ENCODE data around the gene IKZF2. TPM values are rescaled to one million over a fixed set of nuclear protein-coding genes. Genes with fewer than 3 reads are reported as not detected.

The IKZF2 gene
- total RNA-seq, 2 donors from 2014 or later, result 6.0 to 6.5 TPM

DNA sequence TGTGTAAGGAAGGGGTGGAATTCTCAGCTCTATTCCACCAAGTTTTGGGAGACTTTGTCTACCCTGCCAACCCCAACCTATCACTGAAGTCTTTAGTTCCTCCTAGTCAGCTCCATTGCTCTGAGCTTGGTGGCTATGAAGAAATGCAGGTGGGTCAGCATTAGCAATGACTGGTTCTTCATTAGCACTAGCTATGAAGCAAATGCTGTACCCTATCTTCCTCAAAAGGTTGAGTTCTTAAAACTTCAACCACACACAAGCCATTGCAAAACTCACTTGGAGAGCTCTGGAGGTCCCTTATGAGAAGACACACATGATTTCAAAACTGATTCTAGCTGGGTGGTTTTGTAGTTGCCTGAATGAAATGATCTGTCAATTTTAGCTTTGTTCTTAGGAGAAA, 193.8 kb downstream of the IKZF2 start:
- Histone ChIP-seq H3K36me3 (no peaks in the 10 kb centered on the region), H3K4me3 (no peak overlapping the region), H3K4me1 (peaks cover 0 to 22% of the 10 kb centered on the region in 2 donors), H3K9me3 (no peaks in the 10 kb centered on the region), H3K27ac (peak overlapping the region in 1 of 2 donors; percentile 22), H3K27me3 (no peaks in the 10 kb centered on the region)
- no peak for DNase-seq (ENCODE audit: low spot score)
- TF ChIP-seq, protein P1, sequence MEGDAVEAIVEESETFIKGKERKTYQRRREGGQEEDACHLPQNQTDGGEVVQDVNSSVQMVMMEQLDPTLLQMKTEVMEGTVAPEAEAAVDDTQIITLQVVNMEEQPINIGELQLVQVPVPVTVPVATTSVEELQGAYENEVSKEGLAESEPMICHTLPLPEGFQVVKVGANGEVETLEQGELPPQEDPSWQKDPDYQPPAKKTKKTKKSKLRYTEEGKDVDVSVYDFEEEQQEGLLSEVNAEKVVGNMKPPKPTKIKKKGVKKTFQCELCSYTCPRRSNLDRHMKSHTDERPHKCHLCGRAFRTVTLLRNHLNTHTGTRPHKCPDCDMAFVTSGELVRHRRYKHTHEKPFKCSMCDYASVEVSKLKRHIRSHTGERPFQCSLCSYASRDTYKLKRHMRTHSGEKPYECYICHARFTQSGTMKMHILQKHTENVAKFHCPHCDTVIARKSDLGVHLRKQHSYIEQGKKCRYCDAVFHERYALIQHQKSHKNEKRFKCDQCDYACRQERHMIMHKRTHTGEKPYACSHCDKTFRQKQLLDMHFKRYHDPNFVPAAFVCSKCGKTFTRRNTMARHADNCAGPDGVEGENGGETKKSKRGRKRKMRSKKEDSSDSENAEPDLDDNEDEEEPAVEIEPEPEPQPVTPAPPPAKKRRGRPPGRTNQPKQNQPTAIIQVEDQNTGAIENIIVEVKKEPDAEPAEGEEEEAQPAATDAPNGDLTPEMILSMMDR (IDR thresholded peaks at IDR 0.05), result no peak

DNA sequence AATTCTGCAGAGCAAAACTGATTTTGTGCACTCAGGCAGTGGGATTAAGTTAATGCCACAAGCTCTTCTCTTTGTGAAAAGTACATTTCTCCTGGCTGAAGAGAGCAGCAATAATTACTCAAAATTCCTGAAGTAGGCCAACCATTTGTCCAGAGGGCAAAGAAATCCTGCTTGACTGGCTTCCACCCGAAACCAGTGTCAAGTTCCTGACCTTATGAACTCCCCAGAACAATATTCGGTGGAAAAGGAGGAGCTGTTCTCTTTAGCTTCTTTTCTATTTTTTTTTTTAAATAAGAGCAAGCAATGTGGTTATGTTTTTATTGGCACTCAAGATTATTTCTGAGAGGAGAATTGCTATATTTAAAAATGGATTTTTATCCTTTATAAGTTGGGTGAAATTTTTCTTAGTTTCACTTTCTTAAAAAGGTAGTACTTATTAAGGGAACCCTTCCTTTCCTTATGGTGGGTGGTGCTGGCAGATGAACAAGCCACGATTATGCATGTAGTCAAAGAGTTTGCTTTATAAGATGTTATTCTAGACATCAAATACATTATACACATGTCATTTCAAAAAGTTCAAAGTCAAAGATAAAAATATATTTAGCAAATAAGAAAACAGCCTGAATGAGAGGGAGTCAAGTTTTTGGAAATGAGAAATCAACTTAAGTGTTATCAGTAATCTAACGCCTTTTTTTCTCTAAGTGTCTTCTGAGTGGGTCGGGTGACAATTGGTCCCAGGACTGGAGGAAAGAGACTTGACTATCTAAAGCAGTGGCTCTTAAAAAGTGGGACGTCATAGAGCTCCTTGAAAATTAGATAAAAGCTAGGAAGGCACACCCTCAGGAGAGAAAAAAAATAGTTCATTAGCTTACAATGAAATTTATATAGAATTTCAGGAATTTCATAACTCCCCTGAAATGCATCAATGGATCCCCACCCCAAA, 194.5 kb downstream of the IKZF2 start:
- H3K4me1 ChIP-seq, result peaks cover 0 to 22% of the 10 kb centered on the region in 2 donors
- no peaks in the 10 kb centered on the region for H3K9me3 ChIP-seq
- no peak for DNase-seq (ENCODE audit: low spot score)
- TF ChIP-seq, protein P1 (IDR thresholded peaks at IDR 0.05), result no peak
- H3K27ac ChIP-seq, result peak overlapping the region in 1 of 2 donors; percentile 22
- H3K4me3 ChIP-seq, result no peak overlapping the region
- no peaks in the 10 kb centered on the region for H3K27me3 ChIP-seq
- H3K36me3 ChIP-seq, result no peaks in the 10 kb centered on the region

DNA sequence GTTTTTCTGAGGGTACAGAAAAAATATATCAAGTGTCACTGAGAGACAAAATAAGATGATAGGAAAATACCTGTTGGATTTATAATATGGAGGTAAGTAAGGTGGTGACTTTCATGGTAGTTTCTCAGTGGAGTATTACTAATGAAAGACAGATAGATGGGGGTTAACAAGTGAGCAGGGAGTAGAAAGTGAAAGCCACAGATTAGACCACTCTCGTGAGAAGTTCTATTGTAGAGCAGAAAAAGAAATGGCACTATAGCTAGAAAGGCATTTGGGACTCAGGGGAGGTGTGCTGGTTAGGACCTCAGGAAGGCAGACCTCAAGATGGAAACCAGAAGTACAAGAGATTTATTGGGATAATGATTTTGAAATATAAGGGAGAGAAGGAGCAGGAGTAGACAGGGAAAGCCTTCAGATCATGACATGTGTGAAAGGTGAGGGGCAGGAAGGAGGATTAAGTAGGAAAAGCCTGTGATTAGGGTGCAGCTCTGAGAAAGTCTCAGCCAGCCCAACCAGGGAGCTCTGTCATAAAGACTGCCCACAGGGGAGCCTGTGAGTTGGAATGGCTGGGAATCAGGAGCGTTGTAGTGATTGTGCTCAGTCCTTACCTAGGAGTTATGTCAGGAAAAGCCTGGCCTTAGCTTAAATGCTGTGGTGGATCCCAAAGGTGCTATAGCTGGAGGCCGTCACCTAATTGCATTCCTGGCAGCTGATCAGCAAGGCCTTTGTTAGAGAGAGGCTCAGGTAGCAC, 198.1 kb downstream of the IKZF2 start:
- no peaks in the 10 kb centered on the region for H3K9me3 ChIP-seq
- H3K4me3 ChIP-seq, result no peak overlapping the region
- TF ChIP-seq, protein P1 (IDR thresholded peaks at IDR 0.05), result no peak
- peaks cover 0 to 12% of the 10 kb centered on the region in 2 donors for H3K4me1 ChIP-seq
- H3K36me3 ChIP-seq, result no peaks in the 10 kb centered on the region
- H3K27ac ChIP-seq, result no peak overlapping the region
- no peak for DNase-seq (ENCODE audit: low spot score)
- no peaks in the 10 kb centered on the region for H3K27me3 ChIP-seq

DNA sequence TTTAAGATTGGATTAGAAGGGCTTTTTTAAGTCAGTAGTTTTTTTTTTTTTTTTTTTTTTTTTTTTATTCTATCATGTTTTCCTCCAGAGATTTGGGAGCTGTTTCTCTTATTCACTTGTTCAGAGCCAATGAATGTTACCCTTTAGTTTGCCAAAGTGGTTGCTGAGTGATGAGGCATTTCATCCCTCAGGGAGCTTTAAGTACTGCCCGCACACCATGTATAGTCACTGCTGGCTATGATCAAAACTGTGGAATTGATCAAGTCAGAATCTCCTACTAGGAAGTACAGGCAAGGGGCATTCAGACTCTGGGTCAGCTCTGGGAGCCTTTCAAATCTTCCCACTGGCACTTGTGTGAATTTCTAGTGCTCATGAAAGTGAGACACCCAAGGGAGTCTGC, 201.6 kb downstream of the IKZF2 start:
- DNase-seq (ENCODE audit: low spot score), result no peak
- no peak overlapping the region for H3K27ac ChIP-seq
- no peak overlapping the region for H3K4me3 ChIP-seq
- no peaks in the 10 kb centered on the region for H3K27me3 ChIP-seq
- no peaks in the 10 kb centered on the region for H3K4me1 ChIP-seq
- no peaks in the 10 kb centered on the region for H3K36me3 ChIP-seq
- TF ChIP-seq, protein P1 (IDR thresholded peaks at IDR 0.05), result no peak
- H3K9me3 ChIP-seq, result no peaks in the 10 kb centered on the region

Other genes with a start within 250 kb of the IKZF2 start
- 10 to 100 TPM; 17.3 to 18.3 TPM for gene SPAG16, start 132.9 kb upstream of the IKZF2 start, total RNA-seq

Measured in right atrium auricular region (tissue), 2 donors.